Measurements from ENCODE around the gene FAM98B. TPM values are rescaled to one million over a fixed set of nuclear protein-coding genes. Genes with fewer than 3 reads are reported as not detected.

Gene FAM98B
- total and polyA plus RNA-seq, 9 of the 15 experiments (the other 6 are each of a cell fraction or from before 2014, with no cell fraction given): 3.1 to 42.0 (median 9.4) TPM

DNA sequence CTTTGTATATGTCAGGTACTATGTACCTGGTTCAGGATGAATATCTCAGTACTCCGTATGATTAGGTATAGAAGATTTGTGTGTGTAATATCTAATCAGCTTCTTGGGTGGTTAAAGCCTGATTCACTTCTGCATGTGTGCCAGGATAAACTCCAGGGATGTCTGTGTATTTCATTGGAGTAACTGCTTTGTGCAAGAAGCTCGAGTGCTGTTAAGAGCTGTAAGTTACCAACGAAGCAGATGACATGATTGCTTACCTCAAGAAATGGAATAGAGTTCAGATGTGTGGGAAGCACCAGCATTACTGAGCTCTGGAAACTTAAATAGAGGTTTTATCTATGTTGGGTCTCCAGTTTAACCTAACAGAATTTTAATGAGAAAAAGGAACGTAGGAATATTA, 23.7 kb downstream of the FAM98B start:
- POLR2A ChIA-PET: interaction anchor here (1.0 to 1.6 kb wide), 3 partner anchors 8 to 20 kb away, joined by 3 to 5 read pairs (median 3); no protein-coding TSS in a partner anchor
- Histone ChIP-seq H3K4me2 (ENCODE audit: insufficient read depth, low read length) (no peak overlapping the region), H3K27me3 (ENCODE audit: control insufficient read depth in 2 of 2, insufficient read depth in 2 of 2, low read length in 2 of 2) (no peaks in the 10 kb centered on the region), H3K9me3 (replicated peaks; ENCODE audit: control insufficient read depth, insufficient read depth, low read depth, low read length) (no peaks in the 10 kb centered on the region), H3K9me1 (ENCODE audit: control insufficient read depth, insufficient read depth, low read length) (no peaks in the 10 kb centered on the region), H3K79me2 (ENCODE audit: control insufficient read depth, insufficient read depth, low read length) (no peaks in the 10 kb centered on the region), H3K4me3 (no peak overlapping the region), H4K20me1 (replicated peaks; ENCODE audit: control insufficient read depth, insufficient read depth, low read length) (no peaks in the 10 kb centered on the region), H3K36me3 (ENCODE audit: control insufficient read depth, insufficient read depth, low read length) (peaks cover 75% of the 10 kb centered on the region), H3K4me1 (replicated peaks in 1 of 2; ENCODE audit: control insufficient read depth in 2 of 2, insufficient read depth in 2 of 2, low read length in 2 of 2) (no peaks in the 10 kb centered on the region), H2AFZ (ENCODE audit: low read depth, low read length) (no peak overlapping the region), H3K9ac (ENCODE audit: insufficient read depth in 1 of 2, low read depth in 2 of 2, low read length in 2 of 2) (no peak overlapping the region), H3K27ac (ENCODE audit: extremely low read depth, low read depth, low read length) (no peak overlapping the region)
- in situ Hi-C loops (cut with MboI): loop anchor here (10.0 kb wide), 1 partner anchor 217 kb away; no protein-coding TSS in a partner anchor
- FAIRE-seq (no peak), DNase-seq (ENCODE audit: extremely low read depth in 1 of 4, low spot score in 3 of 4) (no peak), ATAC-seq (no peak)
- 82% methylated on average over 4 of the region's 4 CpGs for WGBS (ENCODE audit: insufficient coverage, low coverage, missing lambda C conversion rate)
- CTCF ChIA-PET (ENCODE audit: low intra/inter-chr PET ratio): no interaction called here
- TF ChIP-seq NR2F6 (CRISPR knock-in tag; IDR thresholded peaks at IDR 0.05) (no peak), ZNF707 (CRISPR knock-in tag; conservative IDR thresholded peaks at IDR 0.05) (no peak), FOXA3 (CRISPR knock-in tag; conservative IDR thresholded peaks at IDR 0.05 in 1 of 2, IDR thresholded peaks at IDR 0.05 in 1 of 2) (no peak), NFE2 (IDR thresholded peaks at IDR 0.05; ENCODE audit: low read depth) (no peak), TCF7L2 (IDR thresholded peaks at IDR 0.05; ENCODE audit: low read depth, low read length) (no peak), KLF13 (tag; IDR thresholded peaks at IDR 0.05; ENCODE audit: borderline replicate concordance, low read depth) (no peak), NFXL1 (CRISPR knock-in tag; IDR thresholded peaks at IDR 0.05) (no peak), POLR3A (IDR thresholded peaks at IDR 0.05; ENCODE audit: borderline replicate concordance, extremely low read depth, insufficient read depth, insufficient read length) (no peak), ZNF12 (CRISPR knock-in tag; IDR thresholded peaks at IDR 0.05) (no peak), KHSRP (IDR thresholded peaks at IDR 0.05) (no peak), DACH1 (IDR thresholded peaks at IDR 0.05; ENCODE audit: partially characterized antibody) (no peak), NEUROD1 (IDR thresholded peaks at IDR 0.05; ENCODE audit: borderline replicate concordance, low read depth, low read length, partially characterized antibody) (no peak), ZC3H11A (IDR thresholded peaks at IDR 0.05; ENCODE audit: low read depth, low read length) (no peak), ZBTB7A (IDR thresholded peaks at IDR 0.05; ENCODE audit: borderline replicate concordance, control insufficient read depth, low read depth, low read length) (no peak), HDAC1 (IDR thresholded peaks at IDR 0.05) (no peak)
- TF ChIP-seq, protein P1, sequence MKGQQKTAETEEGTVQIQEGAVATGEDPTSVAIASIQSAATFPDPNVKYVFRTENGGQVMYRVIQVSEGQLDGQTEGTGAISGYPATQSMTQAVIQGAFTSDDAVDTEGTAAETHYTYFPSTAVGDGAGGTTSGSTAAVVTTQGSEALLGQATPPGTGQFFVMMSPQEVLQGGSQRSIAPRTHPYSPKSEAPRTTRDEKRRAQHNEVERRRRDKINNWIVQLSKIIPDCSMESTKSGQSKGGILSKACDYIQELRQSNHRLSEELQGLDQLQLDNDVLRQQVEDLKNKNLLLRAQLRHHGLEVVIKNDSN (CRISPR knock-in tag; IDR thresholded peaks at IDR 0.05): no peak
- TF ChIP-seq, protein P2, sequence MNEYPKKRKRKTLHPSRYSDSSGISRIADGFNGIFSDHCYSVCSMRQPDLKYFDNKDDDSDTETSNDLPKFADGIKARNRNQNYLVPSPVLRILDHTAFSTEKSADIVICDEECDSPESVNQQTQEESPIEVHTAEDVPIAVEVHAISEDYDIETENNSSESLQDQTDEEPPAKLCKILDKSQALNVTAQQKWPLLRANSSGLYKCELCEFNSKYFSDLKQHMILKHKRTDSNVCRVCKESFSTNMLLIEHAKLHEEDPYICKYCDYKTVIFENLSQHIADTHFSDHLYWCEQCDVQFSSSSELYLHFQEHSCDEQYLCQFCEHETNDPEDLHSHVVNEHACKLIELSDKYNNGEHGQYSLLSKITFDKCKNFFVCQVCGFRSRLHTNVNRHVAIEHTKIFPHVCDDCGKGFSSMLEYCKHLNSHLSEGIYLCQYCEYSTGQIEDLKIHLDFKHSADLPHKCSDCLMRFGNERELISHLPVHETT (CRISPR knock-in tag; conservative IDR thresholded peaks at IDR 0.05 in 1 of 2, IDR thresholded peaks at IDR 0.05 in 1 of 2): no peak
- TF ChIP-seq, protein P3, sequence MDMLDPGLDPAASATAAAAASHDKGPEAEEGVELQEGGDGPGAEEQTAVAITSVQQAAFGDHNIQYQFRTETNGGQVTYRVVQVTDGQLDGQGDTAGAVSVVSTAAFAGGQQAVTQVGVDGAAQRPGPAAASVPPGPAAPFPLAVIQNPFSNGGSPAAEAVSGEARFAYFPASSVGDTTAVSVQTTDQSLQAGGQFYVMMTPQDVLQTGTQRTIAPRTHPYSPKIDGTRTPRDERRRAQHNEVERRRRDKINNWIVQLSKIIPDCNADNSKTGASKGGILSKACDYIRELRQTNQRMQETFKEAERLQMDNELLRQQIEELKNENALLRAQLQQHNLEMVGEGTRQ (CRISPR knock-in tag; IDR thresholded peaks at IDR 0.05): no peak
- no TSS peak for BruUV-seq (replicated peaks)
- intact Hi-C loops (cut with micrococcal nuclease): loop anchor here (10.0 kb wide), 1 partner anchor 87 kb away; the partner anchor contains the start of gene RASGRP1
